ENCODE results near the gene ERBB4. TPM values are rescaled to one million over a fixed set of nuclear protein-coding genes. Genes with fewer than 3 reads are reported as not detected.

Gene ERBB4
- total RNA-seq, 4 donors from 2014 or later: 0.09 to 0.67 TPM; not detected in 2

- Histone ChIP-seq H3K27ac (no peak overlapping the region), H3K27me3 (no peaks in the 10 kb centered on the region), H3K4me1 (no peaks in the 10 kb centered on the region), H3K9me3 (no peaks in the 10 kb centered on the region), H3K36me3 (no peaks in the 10 kb centered on the region), H3K4me3 (no peak overlapping the region)
- TF ChIP-seq CTCF (IDR thresholded peaks at IDR 0.05) (no peak), POLR2A (IDR thresholded peaks at IDR 0.05) (no peak)
- DNase-seq: no peak
Observed at GRCh38 chr2:212428681-212429478, 109.7 kb downstream of the ERBB4 start.

- no peak for DNase-seq
- Histone ChIP-seq H3K9me3 (no peaks in the 10 kb centered on the region), H3K27me3 (no peaks in the 10 kb centered on the region), H3K4me3 (no peak overlapping the region), H3K36me3 (no peaks in the 10 kb centered on the region), H3K27ac (no peak overlapping the region), H3K4me1 (no peaks in the 10 kb centered on the region)
- TF ChIP-seq POLR2A (IDR thresholded peaks at IDR 0.05): no peak
- no peak for TF ChIP-seq CTCF (IDR thresholded peaks at IDR 0.05)
Observed at GRCh38 chr2:212427638-212428037, 111.0 kb downstream of the ERBB4 start.

- Histone ChIP-seq H3K36me3 (no peaks in the 10 kb centered on the region), H3K27me3 (no peaks in the 10 kb centered on the region), H3K27ac (no peak overlapping the region), H3K4me1 (no peaks in the 10 kb centered on the region), H3K9me3 (no peaks in the 10 kb centered on the region), H3K4me3 (no peak overlapping the region)
- TF ChIP-seq CTCF (IDR thresholded peaks at IDR 0.05) (no peak), POLR2A (IDR thresholded peaks at IDR 0.05) (no peak)
- no peak for DNase-seq
Observed at GRCh38 chr2:212426637-212427412, 111.8 kb downstream of the ERBB4 start.

GRCh38 chr2:212424082-212424481 lies 114.5 kb downstream of the ERBB4 start:
- H3K36me3 ChIP-seq: no peaks in the 10 kb centered on the region
- TF ChIP-seq POLR2A (IDR thresholded peaks at IDR 0.05) (no peak), CTCF (IDR thresholded peaks at IDR 0.05) (no peak)
- DNase-seq: no peak

GRCh38 chr2:212423089-212423488 lies 115.5 kb downstream of the ERBB4 start:
- H3K27me3 ChIP-seq: no peaks in the 10 kb centered on the region
- no peak for DNase-seq
- no peak overlapping the region for H3K27ac ChIP-seq
- no peak overlapping the region for H3K4me3 ChIP-seq
- no peaks in the 10 kb centered on the region for H3K36me3 ChIP-seq
- H3K9me3 ChIP-seq: no peaks in the 10 kb centered on the region
- H3K4me1 ChIP-seq: no peaks in the 10 kb centered on the region
- TF ChIP-seq CTCF (IDR thresholded peaks at IDR 0.05) (no peak), POLR2A (IDR thresholded peaks at IDR 0.05) (no peak)

More at GRCh38 chr2:212424082-212424481, 114.5 kb downstream of the ERBB4 start:
- Histone ChIP-seq H3K27me3 (no peaks in the 10 kb centered on the region), H3K4me1 (no peaks in the 10 kb centered on the region), H3K4me3 (no peak overlapping the region), H3K9me3 (no peaks in the 10 kb centered on the region), H3K27ac (no peak overlapping the region)

Measured in Peyer's patch (tissue), 4 donors.